H9 (cell line): ENCODE measurements around the gene TMEM209. TPM values are rescaled to one million over a fixed set of nuclear protein-coding genes. Genes with fewer than 3 reads are reported as not detected.

Source experiments
- DNase-seq: peaks from one replicate; pipeline ENCODE4 v3.0.0-alpha.2; 2017
- H2AFZ ChIP-seq: one replicate; pipeline ENCODE4 v1.6.1; 2013; ENCODE audit warnings: mild to moderate bottlenecking, low read length, control low read depth, moderate library complexity
- H2AK5ac ChIP-seq: 2 replicates; pipeline ENCODE4 v1.6.1; 2013; ENCODE audit warnings: low read length, control low read depth, mixed read lengths; ENCODE audit not compliant: insufficient read length
- H2BK120ac ChIP-seq: one replicate; pipeline ENCODE4 v1.6.1; 2013; ENCODE audit warnings: low read depth, mild to moderate bottlenecking, low read length, control low read depth, inconsistent platforms; ENCODE audit not compliant: poor library complexity, severe bottlenecking
- H2BK12ac ChIP-seq: 2 replicates; pipeline ENCODE4 v1.6.1; 2013; ENCODE audit warnings: low read length, control low read depth, mixed read lengths, low read depth; ENCODE audit not compliant: insufficient read length
- H2BK15ac ChIP-seq: 2 replicates; pipeline ENCODE4 v1.6.1; 2013; ENCODE audit warnings: low read depth, low read length, control low read depth
- H2BK20ac ChIP-seq: one replicate; pipeline ENCODE4 v1.6.1; 2013; ENCODE audit warnings: low read depth, mild to moderate bottlenecking, low read length, control low read depth, inconsistent platforms; ENCODE audit not compliant: poor library complexity, severe bottlenecking
- H2BK5ac ChIP-seq: 2 replicates; pipeline ENCODE4 v1.6.1; 2013; ENCODE audit warnings: low read length, control low read depth, mixed read lengths; ENCODE audit not compliant: insufficient read length
- H3K14ac ChIP-seq: 2 replicates; pipeline ENCODE4 v1.6.1; 2013; ENCODE audit warnings: low read length, control low read depth; ENCODE audit not compliant: insufficient read depth
- H3K18ac ChIP-seq: 2 replicates; pipeline ENCODE4 v1.6.1; 2013; ENCODE audit warnings: low read depth, mild to moderate bottlenecking, mixed read lengths, low read length, control low read depth; ENCODE audit not compliant: insufficient read length
- H3K23ac ChIP-seq: 2 replicates; pipeline ENCODE4 v1.6.1; 2013; ENCODE audit warnings: low read length, control low read depth, mixed read lengths, low read depth; ENCODE audit not compliant: insufficient read length
- H3K23me2 ChIP-seq: 2 replicates; pipeline ENCODE4 v1.6.1; 2013; ENCODE audit warnings: low read depth, mild to moderate bottlenecking, mixed read lengths, low read length, control low read depth; ENCODE audit not compliant: insufficient read length, poor library complexity, severe bottlenecking
- H3K27ac ChIP-seq: 2 replicates; pipeline ENCODE4 v1.5.1; 2013; ENCODE audit warnings: low read length, control low read depth, mixed read lengths, low read depth; ENCODE audit not compliant: insufficient read length
- H3K27me3 ChIP-seq: 2 replicates; pipeline ENCODE4 v1.6.1; 2013; ENCODE audit warnings: low read length, control low read depth, inconsistent platforms; ENCODE audit not compliant: insufficient read depth
- H3K4ac ChIP-seq: 2 replicates; pipeline ENCODE4 v1.6.1; 2013; ENCODE audit warnings: low read depth, mild to moderate bottlenecking, control low read depth, inconsistent platforms, low read length, moderate library complexity
- H3K4me1 ChIP-seq: 2 replicates; pipeline ENCODE4 v1.6.1; 2013; ENCODE audit warnings: low read length, control low read depth, inconsistent platforms; ENCODE audit not compliant: insufficient read depth
- H3K4me2 ChIP-seq: 2 replicates; pipeline ENCODE4 v1.6.1; 2013; ENCODE audit warnings: low read length, control low read depth, mixed read lengths; ENCODE audit not compliant: insufficient read length, insufficient read depth
- H3K56ac ChIP-seq: 2 replicates; pipeline ENCODE4 v1.6.1; 2013; ENCODE audit warnings: low read depth, mild to moderate bottlenecking, mixed read lengths, low read length, control low read depth; ENCODE audit not compliant: insufficient read length
- H3K79me1 ChIP-seq: 2 replicates; pipeline ENCODE4 v1.6.1; 2013; ENCODE audit warnings: low read depth, mild to moderate bottlenecking, moderate library complexity, low read length, control low read depth, inconsistent platforms; ENCODE audit not compliant: insufficient read depth, poor library complexity, severe bottlenecking
- H3K79me2 ChIP-seq: 2 replicates; pipeline ENCODE4 v1.6.1; 2013; ENCODE audit warnings: low read length, control low read depth, inconsistent platforms; ENCODE audit not compliant: insufficient read depth
- H3K9ac ChIP-seq: 2 replicates; pipeline ENCODE4 v1.6.1; 2013; ENCODE audit warnings: low read length, control low read depth, mixed read lengths; ENCODE audit not compliant: insufficient read length; ENCODE audit errors: extremely low read depth
- H3K9me3 ChIP-seq: one replicate; pipeline ENCODE4 v1.6.1; 2013; ENCODE audit warnings: low read depth, low read length, inconsistent platforms; ENCODE audit not compliant: control insufficient read depth
- H3T11ph ChIP-seq: one replicate; pipeline ENCODE4 v1.6.1; 2013; ENCODE audit warnings: mild to moderate bottlenecking, low read length, control low read depth, inconsistent platforms
- H4K20me1 ChIP-seq: one replicate; pipeline ENCODE4 v1.6.1; 2013; ENCODE audit not compliant: control insufficient read depth, insufficient read length, insufficient read depth
- H4K5ac ChIP-seq: 2 replicates; pipeline ENCODE4 v1.6.1; 2013; ENCODE audit warnings: low read depth, mild to moderate bottlenecking, mixed read lengths, low read length, control low read depth; ENCODE audit not compliant: insufficient read length
- H4K8ac ChIP-seq: replicated peaks from 2 replicates; pipeline ENCODE4 v1.6.1; 2013; ENCODE audit warnings: low read length, control low read depth, mixed read lengths, low read depth; ENCODE audit not compliant: insufficient read length
- H4K91ac ChIP-seq: 2 replicates; pipeline ENCODE4 v1.6.1; 2013; ENCODE audit warnings: low read depth, mild to moderate bottlenecking, moderate library complexity, mixed read lengths, low read length, control low read depth; ENCODE audit not compliant: insufficient read length
- H3K27ac Mint-ChIP-seq, 3 experiments: 2 replicates in 2 of 3; 3 replicates in 1 of 3; pipeline ENCODE4 v1.8.0; 2020 to 2021; ENCODE audit warnings: mixed read lengths in 3 of 3, mild to moderate bottlenecking in 1 of 3, moderate library complexity in 1 of 3
- H3K27me3 Mint-ChIP-seq: 2 replicates; pipeline ENCODE4 v1.8.0; 2021; ENCODE audit warnings: low read depth, mild to moderate bottlenecking, moderate library complexity, mixed read lengths
- H3K36me3 Mint-ChIP-seq, 3 experiments: 2 replicates in 2 of 3; 3 replicates in 1 of 3; pipeline ENCODE4 v1.8.0; 2020 to 2021; ENCODE audit warnings: low read depth in 3 of 3, mixed read lengths in 3 of 3; ENCODE audit not compliant: insufficient read depth in 1 of 3
- H3K4me1 Mint-ChIP-seq, 2 experiments: 2 replicates each; pipeline ENCODE4 v1.8.0; 2020; ENCODE audit warnings: mixed read lengths in 2 of 2
- H3K4me3 Mint-ChIP-seq, 2 experiments: 2 replicates in 1 of 2; 3 replicates in 1 of 2; pipeline ENCODE4 v1.8.0; 2020 to 2021; ENCODE audit warnings: mild to moderate bottlenecking in 2 of 2, mixed read lengths in 2 of 2, moderate library complexity in 1 of 2
- H3K9me3 Mint-ChIP-seq, 2 experiments: 2 replicates in 1 of 2; 3 replicates in 1 of 2; pipeline ENCODE4 v1.8.0; 2020; ENCODE audit warnings: mild to moderate bottlenecking in 2 of 2, mixed read lengths in 2 of 2, moderate library complexity in 1 of 2
- CTCF ChIP-seq: fragments of 200-600 bp; sonication (generic); conservative IDR thresholded peaks from 3 replicates; pipeline ENCODE4 v1.8.0; 2021; ENCODE audit warnings: antibody characterized with exemption, mild to moderate bottlenecking
- WGBS: extraction: QIAGEN DNeasy Blood & Tissue Kit; methylation state at CpG from one replicate; pipeline ENCODE4 v1.1.7; 2013; ENCODE audit warnings: missing lambda C conversion rate, low lambda C conversion rate, mixed read lengths; ENCODE audit not compliant: insufficient read length; ENCODE audit errors: extremely low coverage; 5-methylcytosine and 5-hydroxymethylcytosine counted together
- total RNA-seq: library from RNA; stranded (reverse); gene quantifications from 2 replicates; pipeline ENCODE4 v1.2.1, GENCODE V29; 2021

TMEM209 gene
- total RNA-seq, 1 experiment from 2014 or later = 30.8 TPM

GRCh38 chr7:130134726-130135125, 70.5 kb downstream of the TMEM209 start:
- Histone ChIP-seq H2BK120ac (no peak overlapping the region), H3K9me3 (no peaks in the 10 kb centered on the region), H4K5ac (no peak overlapping the region), H3K79me1 (no peaks in the 10 kb centered on the region), H3K23me2 (no peaks in the 10 kb centered on the region), H3K18ac (no peak overlapping the region), H2AK5ac (no peak overlapping the region), H3K4me1 (no peaks in the 10 kb centered on the region), H3K23ac (no peak overlapping the region), H2AFZ (no peak overlapping the region), H3K14ac (no peak overlapping the region), H3K27ac (no peak overlapping the region), H3K79me2 (no peaks in the 10 kb centered on the region), H3K56ac (no peak overlapping the region), H3K27me3 (no peaks in the 10 kb centered on the region), H4K20me1 (peaks cover 4% of the 10 kb centered on the region), H4K8ac (no peak overlapping the region), H4K91ac (no peak overlapping the region), H2BK15ac (no peak overlapping the region), H2BK12ac (no peak overlapping the region), H3T11ph (no peak overlapping the region), H3K9ac (no peak overlapping the region), H2BK20ac (no peak overlapping the region), H3K4me2 (no peak overlapping the region), H3K4ac (no peak overlapping the region), H2BK5ac (no peak overlapping the region)
- Mint-ChIP-seq H3K27ac (no peak overlapping the region), H3K36me3 (peaks cover 6 to 25% (median 23%) of the 10 kb centered on the region in 3 experiments), H3K4me3 (no peak overlapping the region), H3K4me1 (peaks cover 11 to 27% of the 10 kb centered on the region in 2 experiments), H3K9me3 (no peaks in the 10 kb centered on the region), H3K27me3 (peaks cover 7% of the 10 kb centered on the region)
- no CpG with 5 or more reads among the region's 7 CpGs for WGBS
- DNase-seq = no peak
- TF ChIP-seq CTCF = no peak
